OCI-LY1 (cell line): Measurements from ENCODE around the gene GALNT9.

Experiments
- CTCF ChIP-seq: fragments of 200-600 bp; sonication (generic), shearing (Covaris generic); IDR thresholded peaks from 2 replicates; pipeline ENCODE4 v1.5.1; 2017; ENCODE audit warnings: mild to moderate bottlenecking, antibody characterized with exemption, low read length, moderate library complexity, mixed read lengths
- EZH2 ChIP-seq: fragments of 200-600 bp; sonication (generic), shearing (Covaris generic); IDR thresholded peaks from 2 replicates; pipeline ENCODE4 v1.8.0; 2017; ENCODE audit warnings: borderline replicate concordance, mixed run types, mild to moderate bottlenecking, antibody characterized with exemption, low read length, moderate library complexity, mixed read lengths

GRCh38 chr12:132273992-132274334, 55.4 kb downstream of the GALNT9 start:
- TF ChIP-seq CTCF (no peak), EZH2 (no peak)
